Endothelial cell of umbilical vein (primary cell): ENCODE measurements around the gene PLEKHG5. TPM values are rescaled to one million over a fixed set of nuclear protein-coding genes. Genes with fewer than 3 reads are reported as not detected.
A peak's percentile ranks its signal among the peaks of the same experiment; 100 is the strongest.
"Not testable (repeated sequence)": the region's sequence is repeated elsewhere in the genome, so short reads cannot be mapped to it uniquely, and the experiment has no call there.

Experiments
- BruUV-seq: library from RNA; stranded (reverse); fragments of 400-500 nt; replicated peaks from 2 replicates; lab custom pipeline; 2021; lab: Mats Ljungman, UMichigan
- CTCF ChIA-PET: fragments of 300-600, 350-600 bp; sonication (Branson Sonifier 250); formaldehyde crosslinking; loops from one replicate; lab custom pipeline; 2021; ENCODE audit warnings: antibody characterized with exemption, inconsistent platforms; lab: Charles Lee
- POLR2A ChIA-PET: fragments of 300-600, 350-600 bp; sonication (Branson Sonifier 250); formaldehyde crosslinking; loops from one replicate; lab custom pipeline; 2021; ENCODE audit warnings: antibody characterized with exemption, inconsistent platforms; lab: Charles Lee
- DNase-seq: peaks from one replicate; pipeline ENCODE4 v3.0.0-alpha.2; 2011; ENCODE audit warnings: low read depth, low spot score
- FAIRE-seq: peaks from 2 replicates; lab custom pipeline; 2011; peaks lifted over from hg19 to GRCh38; lab: Jason Lieb, UNC
- H2AFZ ChIP-seq: 2 replicates; pipeline ENCODE4 v1.6.0; 2012; ENCODE audit warnings: low read depth, low read length, control low read depth, inconsistent platforms
- H3K27ac ChIP-seq: 2 replicates; pipeline ENCODE4 v1.5.1; 2011; ENCODE audit warnings: low read depth, mild to moderate bottlenecking, control low read depth, low read length, moderate library complexity; ENCODE audit not compliant: insufficient read depth
- H3K27me3 ChIP-seq, 2 experiments: 2 replicates each; pipeline versions ENCODE4 v1.6.0 to v1.6.1; 2011; ENCODE audit warnings: low read length in 2 of 2, mixed read lengths in 1 of 2; ENCODE audit not compliant: control insufficient read depth in 2 of 2, insufficient read depth in 2 of 2
- H3K36me3 ChIP-seq, 2 experiments: 2 replicates in 1 of 2; 3 replicates in 1 of 2; pipeline ENCODE4 v1.5.1; 2011; ENCODE audit warnings: low read length in 2 of 2, mild to moderate bottlenecking in 1 of 2, moderate library complexity in 1 of 2; ENCODE audit not compliant: control insufficient read depth in 2 of 2, insufficient read depth in 2 of 2; ENCODE audit errors: extremely low read depth in 1 of 2
- H3K4me1 ChIP-seq: 3 replicates; pipeline ENCODE4 v1.5.1; 2011; ENCODE audit warnings: mild to moderate bottlenecking, low read length; ENCODE audit not compliant: control insufficient read depth, insufficient read depth; ENCODE audit errors: extremely low read depth
- H3K4me2 ChIP-seq: 2 replicates; pipeline ENCODE4 v1.6.1; 2011; ENCODE audit warnings: low read length, control low read depth, mixed read lengths; ENCODE audit not compliant: insufficient read depth
- H3K4me3 ChIP-seq, 3 experiments: fragments of 200-600 bp in 1 of 3; sonication (generic), shearing (Covaris generic) in 1 of 3; replicated peaks in 1 of 3; 2 replicates each; pipeline ENCODE4 v1.5.1; 2011 to 2016; ENCODE audit warnings: control low read depth in 3 of 3, low read length in 3 of 3, mild to moderate bottlenecking in 2 of 3, inconsistent platforms in 1 of 3, low read depth in 1 of 3, moderate library complexity in 1 of 3; ENCODE audit not compliant: insufficient read depth in 1 of 3
- H3K79me2 ChIP-seq: 2 replicates; pipeline ENCODE4 v1.6.0; 2012; ENCODE audit warnings: low read length, inconsistent platforms; ENCODE audit not compliant: control insufficient read depth, insufficient read depth
- H3K9ac ChIP-seq: replicated peaks from 2 replicates; pipeline ENCODE3; 2011; ENCODE audit warnings: low read length, control low read depth; ENCODE audit not compliant: insufficient read depth; ENCODE audit errors: extremely low read depth
- H3K9me1 ChIP-seq: replicated peaks from 3 replicates; pipeline ENCODE4 v1.6.0; 2011; ENCODE audit warnings: mild to moderate bottlenecking, low read length; ENCODE audit not compliant: control insufficient read depth, insufficient read depth; ENCODE audit errors: extremely low read depth
- H3K9me3 ChIP-seq: replicated peaks from 2 replicates; pipeline ENCODE4 v1.5.1; 2012; ENCODE audit warnings: low read length, inconsistent platforms; ENCODE audit not compliant: control insufficient read depth, insufficient read depth
- H4K20me1 ChIP-seq: replicated peaks from 2 replicates; pipeline ENCODE3; 2011; ENCODE audit warnings: mild to moderate bottlenecking, low read length; ENCODE audit not compliant: control insufficient read depth, insufficient read depth; ENCODE audit errors: extremely low read depth
- EZH2 ChIP-seq: IDR thresholded peaks from 2 replicates; pipeline ENCODE4 v1.6.1; 2012; ENCODE audit warnings: borderline replicate concordance, low read depth, mild to moderate bottlenecking, moderate library complexity, low read length, inconsistent platforms; ENCODE audit not compliant: severe bottlenecking
- JUN ChIP-seq: IDR thresholded peaks from 2 replicates; pipeline ENCODE4 v1.6.1; 2011; ENCODE audit warnings: borderline replicate concordance, low read depth; ENCODE audit not compliant: insufficient read length, insufficient read depth
- dilution Hi-C: fragments of 300-500 bp; cut with MboI; formaldehyde crosslinking; loops from one replicate; pipeline ENCODE4 v1.15.0; 2019; ENCODE audit warnings: low sequenced_read_pairs; ENCODE audit not compliant: extremely low pct_ligation_motif_present
- intact Hi-C: fragments of 100-400 bp; cut with micrococcal nuclease; formaldehyde crosslinking; loops from one replicate; pipeline ENCODE4 v1.10.0; 2022
- polyA plus RNA-seq, 4 experiments: library from polyadenylated mRNA; depleted of rRNA in 3 of 4; stranded (reverse) in 3 of 4; unstranded in 1 of 4; fragments of >200 nt; gene quantifications; 2 replicates each; pipeline versions ENCODE4 v1.2.1 to v1.2.3, GENCODE V29; 2011 to 2012; ENCODE audit warnings: missing spikeins in 1 of 4
- total RNA-seq: library from RNA; stranded (reverse); gene quantifications from 2 replicates; pipeline ENCODE4 v1.2.3, GENCODE V29; 2021

Gene PLEKHG5
- total and polyA plus RNA-seq, 2 donors (not counting 3 experiments of a cell fraction or from before 2014, with no cell fraction given) = 30.6 to 56.9 TPM

GRCh38 chr1:6434186-6434585 lies 57.3 kb downstream of the PLEKHG5 start:
- FAIRE-seq = no peak
- dilution Hi-C loops = no loop called here
- H3K27ac ChIP-seq = no peak overlapping the region
- H3K9me3 ChIP-seq = no peaks in the 10 kb centered on the region
- BruUV-seq = no TSS peak
- H3K4me1 ChIP-seq = no peaks in the 10 kb centered on the region
- H2AFZ ChIP-seq = no peak overlapping the region
- H3K4me3 ChIP-seq = no peak overlapping the region
- POLR2A ChIA-PET = no interaction called here
- no peaks in the 10 kb centered on the region for H4K20me1 ChIP-seq
- H3K9me1 ChIP-seq = no peaks in the 10 kb centered on the region
- H3K27me3 ChIP-seq = no peaks in the 10 kb centered on the region
- no peak overlapping the region for H3K4me2 ChIP-seq
- H3K79me2 ChIP-seq = no peaks in the 10 kb centered on the region
- DNase-seq = no peak
- no peaks in the 10 kb centered on the region for H3K36me3 ChIP-seq
- intact Hi-C loops = no loop called here
- H3K9ac ChIP-seq = no peak overlapping the region
- TF ChIP-seq EZH2 (no peak), JUN (no peak)
- CTCF ChIA-PET = interaction anchor here (0.6 to 10.3 kb wide), 2 partner anchors 11 to 65 kb away, joined by 6 to 202 read pairs; partner anchors contain the start of genes ESPN and HES2

- DNase-seq, H3K4me3 ChIP-seq, H3K36me3 ChIP-seq, H3K9ac ChIP-seq, H3K79me2 ChIP-seq, H2AFZ ChIP-seq, H3K27me3 ChIP-seq, dilution Hi-C loops, H3K27ac ChIP-seq, POLR2A ChIA-PET, H4K20me1 ChIP-seq, BruUV-seq, H3K9me1 ChIP-seq, H3K4me2 ChIP-seq, H3K4me1 ChIP-seq, intact Hi-C loops, H3K9me3 ChIP-seq: not testable (repeated sequence)
- peak; percentile 81 for FAIRE-seq
- CTCF ChIA-PET = interaction anchor here (1.0 to 10.3 kb wide), 6 partner anchors 9 to 83 kb away, joined by 3 to 202 read pairs (median 6); partner anchors contain the start of genes ESPN and HES2
Observed at GRCh38 chr1:6431645-6432579, 59.6 kb downstream of the PLEKHG5 start.

- H3K4me1 ChIP-seq, H3K4me2 ChIP-seq, DNase-seq, intact Hi-C loops, BruUV-seq, H3K79me2 ChIP-seq, dilution Hi-C loops, H3K9me3 ChIP-seq, H3K27me3 ChIP-seq, FAIRE-seq, H2AFZ ChIP-seq, H3K36me3 ChIP-seq, H3K9me1 ChIP-seq, H4K20me1 ChIP-seq, POLR2A ChIA-PET, H3K27ac ChIP-seq, H3K4me3 ChIP-seq, H3K9ac ChIP-seq: not testable (repeated sequence)
- CTCF ChIA-PET = interaction anchor here (0.6 to 2.1 kb wide), 5 partner anchors 8 to 183 kb away, joined by 3 to 7 read pairs (median 3); no protein-coding TSS in a partner anchor
Observed at GRCh38 chr1:6429660-6430411, 61.6 kb downstream of the PLEKHG5 start.
